HCT116 (cell line): ENCODE measurements around the gene CDC42EP4. TPM values are rescaled to one million over a fixed set of nuclear protein-coding genes. Genes with fewer than 3 reads are reported as not detected.

Experiments used
- ATAC-seq: fragments of 200-7000 bp; cut with Tn5 transposase; 2 replicates; pipeline ENCODE4 v1.9.1; 2020; ENCODE audit warnings: mild to moderate bottlenecking, moderate library complexity
- BruUV-seq: library from RNA; stranded (reverse); fragments of 400-500 nt; replicated peaks from 2 replicates; lab custom pipeline; 2021; lab: Mats Ljungman, UMichigan
- CTCF ChIA-PET: fragments of 300-600 bp; sonication (Branson Sonifier 250); formaldehyde crosslinking; loops from one replicate; lab custom pipeline; 2021; ENCODE audit warnings: antibody characterized with exemption; lab: Charles Lee
- POLR2A ChIA-PET: fragments of 300-600, 350-600 bp; sonication (Branson Sonifier 250); formaldehyde crosslinking; loops from one replicate; lab custom pipeline; 2021; ENCODE audit warnings: antibody characterized with exemption; lab: Charles Lee
- RAD21 ChIA-PET, 2 experiments: fragments of 300-600 bp; sonication (Branson Sonifier 250); formaldehyde crosslinking; loops; one replicate each; lab custom pipeline; 2023; ENCODE audit warnings: low total read pairs in 2 of 2; ENCODE audit not compliant: uncharacterized antibody in 2 of 2, unreplicated experiment in 2 of 2, low non-redundant PET in 1 of 2; lab: Charles Lee
- DNase-seq: peaks from one replicate; pipeline ENCODE4 v3.0.0-alpha.2; 2010; ENCODE audit warnings: low read depth, low spot score
- H2AFZ ChIP-seq: fragments of 200-600 bp; shearing (Covaris generic), sonication (generic); 2 replicates; pipeline ENCODE4 v1.6.1; 2017; ENCODE audit warnings: low read depth, mixed run types, mixed read lengths, antibody characterized with exemption, low read length; ENCODE audit not compliant: poor library complexity, severe bottlenecking
- H3K27ac ChIP-seq: 2 replicates; pipeline ENCODE4 v1.5.1; 2012; ENCODE audit warnings: low read depth, low read length
- H3K27me3 ChIP-seq: fragments of 200-600 bp; sonication (generic); 2 replicates; pipeline ENCODE4 v1.6.1; 2016; ENCODE audit warnings: mixed run types, low read length, mixed read lengths; ENCODE audit not compliant: insufficient read depth
- H3K36me3 ChIP-seq, 2 experiments: fragments of 200-500 bp in 1 of 2; fragments of 200-600 bp in 1 of 2; sonication (Bioruptor generic) in 1 of 2; sonication (generic) in 1 of 2; 2 replicates each; pipeline versions ENCODE4 v1.5.1 to v1.6.1; 2014 to 2016; ENCODE audit warnings: low read length in 2 of 2, inconsistent platforms in 1 of 2, mixed read lengths in 1 of 2, mixed run types in 1 of 2; ENCODE audit not compliant: insufficient read depth in 2 of 2, control insufficient read depth in 1 of 2
- H3K4me1 ChIP-seq, 2 experiments: fragments of 200-600 bp in 1 of 2; sonication (generic) in 1 of 2; 2 replicates each; pipeline versions ENCODE4 v1.5.1 to v1.6.1; 2012 to 2017; ENCODE audit warnings: low read length in 2 of 2, inconsistent platforms in 1 of 2, mild to moderate bottlenecking in 1 of 2, mixed read lengths in 1 of 2, mixed run types in 1 of 2, moderate library complexity in 1 of 2; ENCODE audit not compliant: insufficient read depth in 2 of 2, control insufficient read depth in 1 of 2
- H3K4me2 ChIP-seq: fragments of 200-600 bp; sonication (generic); 2 replicates; pipeline ENCODE4 v1.6.1; 2017; ENCODE audit warnings: mixed run types, low read length, mixed read lengths
- H3K4me3 ChIP-seq, 2 experiments: fragments of 200-600 bp in 1 of 2; sonication (generic) in 1 of 2; replicated peaks in 1 of 2; 2 replicates each; pipeline ENCODE4 v1.5.1; 2011 to 2016; ENCODE audit warnings: low read length in 2 of 2, control low read depth in 1 of 2, low read depth in 1 of 2, mild to moderate bottlenecking in 1 of 2, mixed read lengths in 1 of 2, mixed run types in 1 of 2
- H3K79me2 ChIP-seq: fragments of 200-600 bp; sonication (generic); 2 replicates; pipeline ENCODE4 v1.6.1; 2017; ENCODE audit warnings: mild to moderate bottlenecking, mixed run types, low read length, moderate library complexity, mixed read lengths; ENCODE audit not compliant: insufficient read depth
- H3K9ac ChIP-seq: fragments of 200-600 bp; sonication (generic); 2 replicates; pipeline ENCODE4 v1.6.1; 2016; ENCODE audit warnings: low read length, mixed read lengths
- H3K9me2 ChIP-seq: fragments of 200-600 bp; sonication (generic), shearing (Covaris generic); 2 replicates; pipeline ENCODE4 v1.6.1; 2017; ENCODE audit warnings: mixed run types, mild to moderate bottlenecking, moderate library complexity; ENCODE audit not compliant: insufficient read depth
- H3K9me3 ChIP-seq, 2 experiments: fragments of 200-500 bp in 1 of 2; fragments of 200-600 bp in 1 of 2; sonication (Bioruptor generic) in 1 of 2; sonication (generic) in 1 of 2; 2 replicates each; pipeline ENCODE4 v1.6.1; 2014 to 2017; ENCODE audit warnings: low read length in 2 of 2, mixed read lengths in 2 of 2, inconsistent platforms in 1 of 2, low read depth in 1 of 2, mild to moderate bottlenecking in 1 of 2, mixed run types in 1 of 2, moderate library complexity in 1 of 2; ENCODE audit not compliant: control insufficient read depth in 1 of 2, insufficient read depth in 1 of 2
- H4K20me1 ChIP-seq: fragments of 200-600 bp; sonication (generic), shearing (Covaris generic); 2 replicates; pipeline ENCODE4 v1.6.1; 2017; ENCODE audit warnings: mixed run types, mild to moderate bottlenecking, moderate library complexity; ENCODE audit not compliant: insufficient read depth
- ATF3 ChIP-seq: IDR thresholded peaks from 2 replicates; pipeline ENCODE4 v1.6.1; 2012
- EGR1 ChIP-seq: IDR thresholded peaks from 2 replicates; pipeline ENCODE4 v1.6.1; 2012; ENCODE audit warnings: low read depth
- ELF1 ChIP-seq: IDR thresholded peaks from 2 replicates; pipeline ENCODE4 v1.6.1; 2012; ENCODE audit warnings: low read depth, borderline replicate concordance
- EZH2 ChIP-seq: fragments of 200-600 bp; sonication (generic); IDR thresholded peaks from 2 replicates; pipeline ENCODE4 v1.6.1; 2017; ENCODE audit warnings: antibody characterized with exemption, mixed run types
- EZH2phosphoT487 ChIP-seq: fragments of 200-600 bp; IDR thresholded peaks from 2 replicates; pipeline ENCODE4 v1.6.1; 2018; ENCODE audit warnings: antibody characterized with exemption, borderline replicate concordance
- FOSL1 ChIP-seq: IDR thresholded peaks from 2 replicates; pipeline ENCODE4 v1.6.1; 2012; ENCODE audit warnings: low read depth
- JUND ChIP-seq: IDR thresholded peaks from 2 replicates; pipeline ENCODE4 v1.6.1; 2012
- MAX ChIP-seq: IDR thresholded peaks from 2 replicates; pipeline ENCODE4 v1.6.1; 2012
- POLR2A ChIP-seq: IDR thresholded peaks from 2 replicates; pipeline ENCODE4 v1.7.0; 2011; ENCODE audit warnings: borderline replicate concordance; ENCODE audit not compliant: insufficient read depth, insufficient read length; ENCODE audit errors: extremely low read depth
- POLR2AphosphoS5 ChIP-seq: IDR thresholded peaks from 2 replicates; pipeline ENCODE4 v1.6.1; 2011; ENCODE audit warnings: mild to moderate bottlenecking, low read depth, low read length, moderate library complexity
- RAD21 ChIP-seq: IDR thresholded peaks from 2 replicates; pipeline ENCODE4 v1.6.1; 2012; ENCODE audit warnings: low read depth, mild to moderate bottlenecking
- REST ChIP-seq: IDR thresholded peaks from 2 replicates; pipeline ENCODE4 v1.6.1; 2012; ENCODE audit warnings: low read depth
- SP1 ChIP-seq: IDR thresholded peaks from 2 replicates; pipeline ENCODE4 v1.6.1; 2012; ENCODE audit warnings: low read depth
- SRF ChIP-seq: IDR thresholded peaks from 2 replicates; pipeline ENCODE4 v1.6.1; 2012; ENCODE audit warnings: low read depth
- TCF7L2 ChIP-seq: IDR thresholded peaks from 2 replicates; pipeline ENCODE4 v1.7.0; 2011; ENCODE audit warnings: borderline replicate concordance, inconsistent platforms; ENCODE audit not compliant: insufficient read depth, insufficient read length; ENCODE audit errors: extremely low read depth
- YY1 ChIP-seq: IDR thresholded peaks from 2 replicates; pipeline ENCODE4 v1.6.1; 2011; ENCODE audit warnings: low read length, low read depth, moderate library complexity, mild to moderate bottlenecking; ENCODE audit not compliant: insufficient replicate concordance; ENCODE audit errors: extremely low read depth
- ZBTB33 ChIP-seq: IDR thresholded peaks from 2 replicates; pipeline ENCODE4 v1.6.1; 2011; ENCODE audit warnings: mild to moderate bottlenecking, low read length, moderate library complexity; ENCODE audit not compliant: insufficient replicate concordance; ENCODE audit errors: extremely low read depth
- ZFX ChIP-seq: fragments of 450-650 bp; IDR thresholded peaks from 2 replicates; pipeline ENCODE4 v1.6.1; 2017
- intact Hi-C: fragments of 100-400 bp; cut with micrococcal nuclease; formaldehyde crosslinking; loops from 2 replicates; pipeline ENCODE4 v1.10.0; 2022
- total RNA-seq: library from RNA; stranded (reverse); gene quantifications from one replicate; pipeline ENCODE4 v1.2.1, GENCODE V29; 2021; ENCODE audit not compliant: unreplicated experiment

Gene CDC42EP4
- total RNA-seq, 1 experiment from 2014 or later, result 54.9 TPM

- intact Hi-C loops, result no loop called here
- no peaks in the 10 kb centered on the region for H4K20me1 ChIP-seq
- no peaks in the 10 kb centered on the region for H3K9me2 ChIP-seq
- H3K4me2 ChIP-seq, result no peak overlapping the region
- H2AFZ ChIP-seq, result no peak overlapping the region
- no peaks in the 10 kb centered on the region for H3K9me3 ChIP-seq
- H3K4me1 ChIP-seq, result peaks cover 11 to 33% of the 10 kb centered on the region in 2 experiments
- H3K27me3 ChIP-seq, result no peaks in the 10 kb centered on the region
- H3K9ac ChIP-seq, result no peak overlapping the region
- TF ChIP-seq ZBTB33, result no peak
- no peak for TF ChIP-seq FOSL1
- TF ChIP-seq ZFX, result no peak
- no peak for TF ChIP-seq REST
- TF ChIP-seq JUND, result no peak
- no peak for TF ChIP-seq SRF
- TF ChIP-seq POLR2A, result no peak
- no peak for TF ChIP-seq TCF7L2
- TF ChIP-seq SP1, result no peak
- no peak for TF ChIP-seq ATF3
- TF ChIP-seq RAD21, result no peak
- no peak for TF ChIP-seq EZH2
- no peak for TF ChIP-seq ELF1
- no peak for TF ChIP-seq MAX
- TF ChIP-seq YY1, result no peak
- TF ChIP-seq EGR1, result no peak
- TF ChIP-seq POLR2AphosphoS5, result no peak
- TF ChIP-seq EZH2phosphoT487, result no peak
- TF ChIP-seq, all 23 proteins: peak for 0
- Histone ChIP-seq H3K36me3 (no peaks in the 10 kb centered on the region), H3K4me3 (no peak overlapping the region), H3K79me2 (no peaks in the 10 kb centered on the region), H3K27ac (no peak overlapping the region)
- BruUV-seq, result no TSS peak
- no peak for ATAC-seq
- ChIA-PET CTCF (no interaction called here), RAD21 (no interaction called here), POLR2A (no interaction called here)
- no peak for DNase-seq
Observed at GRCh38 chr17:73338050-73338521, 26.3 kb upstream of the CDC42EP4 start.
